Measurements from ENCODE around the gene CCDC88A.
A peak's percentile ranks its signal among the peaks of the same experiment; 100 is the strongest.
"Not testable (repeated sequence)": the region's sequence is repeated elsewhere in the genome, so short reads cannot be mapped to it uniquely, and the experiment has no call there.

Gene CCDC88A

GRCh38 chr2:55395724-55396605 lies 23.7 kb downstream of the CCDC88A start:
- no peak for TF ChIP-seq CTCF (conservative IDR thresholded peaks at IDR 0.05)
- no peak overlapping the region for H3K27ac ChIP-seq

- no peak for TF ChIP-seq CTCF (conservative IDR thresholded peaks at IDR 0.05)
- peak overlapping the region; percentile 44 for H3K27ac ChIP-seq
Measured at GRCh38 chr2:55391615-55392242, 27.9 kb downstream of the CCDC88A start.

- H3K27ac ChIP-seq = no peak overlapping the region
- TF ChIP-seq CTCF (conservative IDR thresholded peaks at IDR 0.05) = no peak
Measured at GRCh38 chr2:55391155-55391554, 28.5 kb downstream of the CCDC88A start.

GRCh38 chr2:55385516-55385915 lies 34.1 kb downstream of the CCDC88A start:
- not testable (repeated sequence) for H3K27ac ChIP-seq

GRCh38 chr2:55384786-55385185 lies 34.9 kb downstream of the CCDC88A start:
- H3K27ac ChIP-seq = no peak overlapping the region
- no peak for TF ChIP-seq CTCF (conservative IDR thresholded peaks at IDR 0.05)

GRCh38 chr2:55371376-55371775 lies 48.3 kb downstream of the CCDC88A start:
- TF ChIP-seq CTCF (conservative IDR thresholded peaks at IDR 0.05) = no peak

GRCh38 chr2:55370208-55370607 lies 49.4 kb downstream of the CCDC88A start:
- TF ChIP-seq CTCF (conservative IDR thresholded peaks at IDR 0.05) = no peak
- H3K27ac ChIP-seq = no peak overlapping the region

More at GRCh38 chr2:55371376-55371775, 48.3 kb downstream of the CCDC88A start:
- no peak overlapping the region for H3K27ac ChIP-seq

GRCh38 chr2:55365303-55365702 lies 54.4 kb downstream of the CCDC88A start:
- no peak overlapping the region for H3K27ac ChIP-seq
- no peak for TF ChIP-seq CTCF (conservative IDR thresholded peaks at IDR 0.05)
